Measurements from ENCODE around the gene SZRD1.
"Not testable (repeated sequence)": the region's sequence is repeated elsewhere in the genome, so short reads cannot be mapped to it uniquely, and the experiment has no call there.

Gene SZRD1

GRCh38 chr1:16366722-16367257 is at the start of gene SZRD1:
Gene SZRD1, plus strand, starts transcription at chr1:16367242. Its CDS starts 16 bp downstream, at chr1:16367258.
- H3K27me3 Mint-ChIP-seq, result no peaks in the 10 kb centered on the region
- H3K4me3 Mint-ChIP-seq, result peak within 1 kb of the TSS; percentile 96 to 97

GRCh38 chr1:16318555-16318954 is 48.5 kb upstream of the SZRD1 start:
- H3K27ac Mint-ChIP-seq, result no peak overlapping the region
- H3K9me3 Mint-ChIP-seq, result no peaks in the 10 kb centered on the region
- H3K27me3 Mint-ChIP-seq, result no peaks in the 10 kb centered on the region
- DNase-seq, result no peak
- no peak for ATAC-seq
- peaks cover 12% of the 10 kb centered on the region for H3K4me1 Mint-ChIP-seq
- no peak overlapping the region for H3K4me3 Mint-ChIP-seq

More at GRCh38 chr1:16366722-16367257, at the start of gene SZRD1:
- Mint-ChIP-seq H3K27ac (peak within 1 kb of the TSS; percentile 98 to 100), H3K9me3 (no peaks in the 10 kb centered on the region), H3K4me1 (peaks cover 30% of the 10 kb centered on the region)
- ATAC-seq (peak; percentile 84), DNase-seq (peak; percentile 92 to 97)

GRCh38 chr1:16321176-16321867 is 45.7 kb upstream of the SZRD1 start:
- DNase-seq (no peak), ATAC-seq (no peak)
- Mint-ChIP-seq H3K27ac (no peak overlapping the region), H3K27me3 (no peaks in the 10 kb centered on the region), H3K4me1 (peaks cover 12% of the 10 kb centered on the region), H3K4me3 (no peak overlapping the region), H3K9me3 (no peaks in the 10 kb centered on the region)

GRCh38 chr1:16324456-16324890 is 42.6 kb upstream of the SZRD1 start:
- no peak for DNase-seq
- ATAC-seq, result no peak
- no peaks in the 10 kb centered on the region for H3K27me3 Mint-ChIP-seq
- H3K27ac Mint-ChIP-seq, result no peak overlapping the region
- peaks cover 18% of the 10 kb centered on the region for H3K4me1 Mint-ChIP-seq
- no peak overlapping the region for H3K4me3 Mint-ChIP-seq
- no peaks in the 10 kb centered on the region for H3K9me3 Mint-ChIP-seq

- DNase-seq (no peak), ATAC-seq (no peak)
- Mint-ChIP-seq H3K4me3 (no peak overlapping the region), H3K9me3 (no peaks in the 10 kb centered on the region), H3K27ac (peak overlapping the region in 1 of 2 donors; percentile 27), H3K4me1 (peaks cover 13% of the 10 kb centered on the region), H3K27me3 (no peaks in the 10 kb centered on the region)
These were observed 40.1 kb upstream of the SZRD1 start for GRCh38 chr1:16326833-16327404.

GRCh38 chr1:16334655-16335340 is 32.2 kb upstream of the SZRD1 start:
- no peak for ATAC-seq
- no peaks in the 10 kb centered on the region for H3K27me3 Mint-ChIP-seq
- peaks cover 19% of the 10 kb centered on the region for H3K4me1 Mint-ChIP-seq
- DNase-seq, result no peak
- H3K9me3 Mint-ChIP-seq, result no peaks in the 10 kb centered on the region
- no peak overlapping the region for H3K27ac Mint-ChIP-seq
- no peak overlapping the region for H3K4me3 Mint-ChIP-seq

GRCh38 chr1:16338961-16339360 is 28.1 kb upstream of the SZRD1 start:
- Mint-ChIP-seq H3K27me3 (no peaks in the 10 kb centered on the region), H3K4me3 (no peak overlapping the region), H3K9me3 (no peaks in the 10 kb centered on the region), H3K27ac (no peak overlapping the region), H3K4me1 (peaks cover 19% of the 10 kb centered on the region)
- no peak for ATAC-seq
- no peak for DNase-seq

GRCh38 chr1:16340673-16341072 is 26.4 kb upstream of the SZRD1 start:
- no peak for ATAC-seq
- Mint-ChIP-seq H3K27ac (no peak overlapping the region), H3K27me3 (no peaks in the 10 kb centered on the region), H3K9me3 (no peaks in the 10 kb centered on the region), H3K4me1 (peaks cover 12% of the 10 kb centered on the region), H3K4me3 (no peak overlapping the region)
- no peak for DNase-seq

GRCh38 chr1:16342331-16343062 is 24.5 kb upstream of the SZRD1 start:
- no peaks in the 10 kb centered on the region for H3K9me3 Mint-ChIP-seq
- ATAC-seq, result no peak
- DNase-seq, result no peak
- H3K4me3 Mint-ChIP-seq, result no peak overlapping the region
- no peak overlapping the region for H3K27ac Mint-ChIP-seq
- no peaks in the 10 kb centered on the region for H3K27me3 Mint-ChIP-seq
- peaks cover 18% of the 10 kb centered on the region for H3K4me1 Mint-ChIP-seq

- not testable (repeated sequence) for ATAC-seq, H3K27me3 Mint-ChIP-seq, H3K4me3 Mint-ChIP-seq, H3K27ac Mint-ChIP-seq, DNase-seq, H3K9me3 Mint-ChIP-seq
- H3K4me1 Mint-ChIP-seq, result peaks cover 17% of the 10 kb centered on the region
These were observed 23.8 kb upstream of the SZRD1 start for GRCh38 chr1:16343276-16343675.

GRCh38 chr1:16348414-16349182 is 18.4 kb upstream of the SZRD1 start:
- Mint-ChIP-seq H3K9me3 (no peaks in the 10 kb centered on the region), H3K4me1 (peaks cover 33% of the 10 kb centered on the region), H3K27ac (no peak overlapping the region), H3K27me3 (no peaks in the 10 kb centered on the region), H3K4me3 (no peak overlapping the region)
- DNase-seq (no peak), ATAC-seq (no peak)

- Mint-ChIP-seq H3K27ac (peak overlapping the region; percentile 20 to 47), H3K4me1 (peaks cover 33% of the 10 kb centered on the region), H3K9me3 (no peaks in the 10 kb centered on the region), H3K27me3 (no peaks in the 10 kb centered on the region), H3K4me3 (peak overlapping the region in 1 of 2 donors; percentile 30)
- no peak for DNase-seq
- ATAC-seq, result no peak
These were observed 17.1 kb upstream of the SZRD1 start for GRCh38 chr1:16349847-16350406.

- Mint-ChIP-seq H3K4me1 (peaks cover 27% of the 10 kb centered on the region), H3K4me3 (peak overlapping the region; percentile 93 to 97), H3K27ac (peak overlapping the region; percentile 90 to 96), H3K9me3 (no peaks in the 10 kb centered on the region), H3K27me3 (no peaks in the 10 kb centered on the region)
- DNase-seq (no peak), ATAC-seq (no peak)
These were observed 15.5 kb upstream of the SZRD1 start for GRCh38 chr1:16351456-16351993.
